C1 segment of cervical spinal cord (tissue), 14 donors: ENCODE measurements around the gene GALNT9.
A peak's percentile ranks its signal among the peaks of the same experiment; 100 is the strongest.
"Not testable (repeated sequence)": the region's sequence is repeated elsewhere in the genome, so short reads cannot be mapped to it uniquely, and the experiment has no call there.

Source experiments
- DNase-seq, 14 donors: peaks; one replicate each; lab custom pipeline; 2025; lab: John Stamatoyannopoulos, UW

Gene GALNT9

GRCh38 chr12:132236930-132237771 is 92.2 kb downstream of the GALNT9 start:
- no peak for DNase-seq

- DNase-seq, result no peak
These were observed 93.1 kb downstream of the GALNT9 start for GRCh38 chr12:132236129-132236929.

- no peak for DNase-seq
These were observed 94.1 kb downstream of the GALNT9 start for GRCh38 chr12:132235116-132235820.

GRCh38 chr12:132230381-132230780 is 99.0 kb downstream of the GALNT9 start:
- no peak for DNase-seq

- DNase-seq, result no peak
These were observed 99.5 kb downstream of the GALNT9 start for GRCh38 chr12:132229926-132230325.

- no peak for DNase-seq
These were observed 100.1 kb downstream of the GALNT9 start for GRCh38 chr12:132229193-132229760.

GRCh38 chr12:132228476-132229192 is 100.8 kb downstream of the GALNT9 start:
- no peak for DNase-seq

GRCh38 chr12:132227782-132228475 is 101.5 kb downstream of the GALNT9 start:
- no peak for DNase-seq

- DNase-seq, result no peak
These were observed 102.3 kb downstream of the GALNT9 start for GRCh38 chr12:132227118-132227517.

GRCh38 chr12:132226604-132227003 is 102.8 kb downstream of the GALNT9 start:
- no peak for DNase-seq

- no peak for DNase-seq
These were observed 104.2 kb downstream of the GALNT9 start for GRCh38 chr12:132225214-132225613.

- no peak for DNase-seq
These were observed 104.9 kb downstream of the GALNT9 start for GRCh38 chr12:132224484-132224883.

GRCh38 chr12:132222808-132223173 is 106.6 kb downstream of the GALNT9 start:
- DNase-seq, result no peak

- peak in 1 of 14 donors; percentile 13 for DNase-seq
These were observed 107.1 kb downstream of the GALNT9 start for GRCh38 chr12:132222096-132222807.

GRCh38 chr12:132219761-132220160 is 109.6 kb downstream of the GALNT9 start:
- DNase-seq, result not testable (repeated sequence)

GRCh38 chr12:132219323-132219722 is 110.1 kb downstream of the GALNT9 start:
- peak in 1 of 14 donors; percentile 21 for DNase-seq

GRCh38 chr12:132218915-132219314 is 110.5 kb downstream of the GALNT9 start:
- DNase-seq, result no peak

- no peak for DNase-seq
These were observed 110.9 kb downstream of the GALNT9 start for GRCh38 chr12:132218527-132218875.

GRCh38 chr12:132217800-132218526 is 111.4 kb downstream of the GALNT9 start:
- no peak for DNase-seq
